Natural killer cell (primary cell): ENCODE measurements around the gene GNPNAT1. TPM values are rescaled to one million over a fixed set of nuclear protein-coding genes. Genes with fewer than 3 reads are reported as not detected.

Experiments
- ATAC-seq, 3 donors: fragments of 150-1000 bp in 2 of 3; fragments of 200-7000 bp in 1 of 3; cut with Tn5 transposase; 1 replicate in 1 of 3; 2 replicates in 2 of 3; pipeline ENCODE4 v1.10.0; 2021; ENCODE audit warnings: mild to moderate bottlenecking in 2 of 3, moderate library complexity in 2 of 3
- DNase-seq, 2 donors: peaks; one replicate each; pipeline versions ENCODE4 v3.0.0 to v3.0.0-alpha.2; 2013 to 2021; ENCODE audit warnings: mixed read lengths in 1 of 2
- H3K27ac ChIP-seq: one replicate; pipeline ENCODE4 v1.5.1; 2013; ENCODE audit warnings: mild to moderate bottlenecking, low read length
- H3K27me3 ChIP-seq: one replicate; pipeline ENCODE4 v1.6.1; 2013; ENCODE audit warnings: low read length; ENCODE audit not compliant: control insufficient read depth, insufficient read depth
- H3K36me3 ChIP-seq: one replicate; pipeline ENCODE4 v1.6.1; 2013; ENCODE audit warnings: low read length; ENCODE audit not compliant: control insufficient read depth, insufficient read depth
- H3K4me1 ChIP-seq: one replicate; pipeline ENCODE4 v1.6.1; 2013; ENCODE audit warnings: low read length; ENCODE audit not compliant: control insufficient read depth, insufficient read depth
- H3K4me3 ChIP-seq: one replicate; pipeline ENCODE4 v1.5.1; 2013; ENCODE audit warnings: low read length
- H3K9me3 ChIP-seq: one replicate; pipeline ENCODE4 v1.6.1; 2013; ENCODE audit warnings: low read length; ENCODE audit not compliant: control insufficient read depth, insufficient read depth
- H3K27ac Mint-ChIP-seq, 2 donors: one replicate each; pipeline ENCODE4 v1.8.0; 2022; ENCODE audit warnings: mild to moderate bottlenecking in 2 of 2, mixed read lengths in 2 of 2, moderate library complexity in 1 of 2
- H3K27me3 Mint-ChIP-seq, 2 donors: one replicate each; pipeline ENCODE4 v1.8.0; 2022; ENCODE audit warnings: low read depth in 2 of 2, mixed read lengths in 2 of 2
- H3K36me3 Mint-ChIP-seq: one replicate; pipeline ENCODE4 v1.8.0; 2022; ENCODE audit warnings: mixed read lengths
- H3K4me1 Mint-ChIP-seq, 2 donors: one replicate each; pipeline ENCODE4 v1.8.0; 2022; ENCODE audit warnings: mixed read lengths in 2 of 2
- H3K4me3 Mint-ChIP-seq: one replicate; pipeline ENCODE4 v1.8.0; 2022; ENCODE audit warnings: mild to moderate bottlenecking, moderate library complexity, mixed read lengths
- H3K9me3 Mint-ChIP-seq, 2 donors: one replicate each; pipeline ENCODE4 v1.8.0; 2022; ENCODE audit warnings: mixed read lengths in 2 of 2
- CTCF ChIP-seq: fragments of 200-600 bp; IDR thresholded peaks from one replicate; pipeline ENCODE4 v1.8.0; 2022; ENCODE audit warnings: antibody characterized with exemption
- WGBS: methylation state at CpG from one replicate; pipeline ENCODE4 v1.1.7; 2013; ENCODE audit warnings: missing lambda C conversion rate; ENCODE audit not compliant: insufficient coverage; 5-methylcytosine and 5-hydroxymethylcytosine counted together
- intact Hi-C: fragments of 100-400 bp; cut with micrococcal nuclease; formaldehyde crosslinking; loops from one replicate; pipeline ENCODE4 v1.14.2; 2022
- total RNA-seq, 4 donors: library from RNA; stranded (reverse); fragments of 120-200 nt in 1 of 4; gene quantifications; one replicate each; pipeline versions ENCODE4 v1.2.3 to v1.2.4, GENCODE V29; 2013 to 2022

GNPNAT1 gene
- total RNA-seq, 3 donors from 2014 or later (not counting 1 experiment from before 2014, with no cell fraction given): 5.6 to 7.5 (median 7.0) TPM

GRCh38 chr14:52733824-52734223, 57.6 kb downstream of the GNPNAT1 start:
- TF ChIP-seq CTCF: no peak
- no peak for ATAC-seq
- H3K27me3 ChIP-seq: no peaks in the 10 kb centered on the region
- H3K36me3 ChIP-seq: peaks cover 9% of the 10 kb centered on the region
- H3K4me3 ChIP-seq: no peak overlapping the region
- H3K4me3 Mint-ChIP-seq: no peak overlapping the region
- peaks cover 12% of the 10 kb centered on the region for H3K4me1 ChIP-seq
- H3K27ac Mint-ChIP-seq: no peak overlapping the region
- intact Hi-C loops: loop anchor here (10.0 kb wide), 1 partner anchor 61 kb away; the partner anchor contains the start of gene GNPNAT1
- H3K36me3 Mint-ChIP-seq: peaks cover 5% of the 10 kb centered on the region
- H3K27ac ChIP-seq: no peak overlapping the region
- no peaks in the 10 kb centered on the region for H3K9me3 Mint-ChIP-seq
- 97% methylated on average over 9 of the region's 9 CpGs for whole genome bisulfite sequencing
- no peak for DNase-seq
- H3K9me3 ChIP-seq: no peaks in the 10 kb centered on the region
- H3K27me3 Mint-ChIP-seq: no peaks in the 10 kb centered on the region
- H3K4me1 Mint-ChIP-seq: peaks cover 58 to 59% of the 10 kb centered on the region in 2 donors

- peak overlapping the region; percentile 83 to 93 for H3K27ac Mint-ChIP-seq
- TF ChIP-seq CTCF: no peak
- H3K36me3 Mint-ChIP-seq: peaks cover 5% of the 10 kb centered on the region
- DNase-seq: no peak
- H3K4me3 ChIP-seq: peak overlapping the region; percentile 98
- H3K27ac ChIP-seq: peak overlapping the region; percentile 67
- H3K27me3 ChIP-seq: no peaks in the 10 kb centered on the region
- WGBS: 5% methylated on average over 11 of the region's 11 CpGs
- ATAC-seq: no peak
- H3K36me3 ChIP-seq: peaks cover 19% of the 10 kb centered on the region
- intact Hi-C loops: loop anchor here (1.0 to 10.0 kb wide), 3 partner anchors 12 to 64 kb away; partner anchors contain the start of genes GNPNAT1 and PSMC6
- H3K4me1 ChIP-seq: peaks cover 12% of the 10 kb centered on the region
- peak overlapping the region; percentile 93 for H3K4me3 Mint-ChIP-seq
- peaks cover 33% of the 10 kb centered on the region in 2 donors for H3K4me1 Mint-ChIP-seq
- no peaks in the 10 kb centered on the region for H3K27me3 Mint-ChIP-seq
- H3K9me3 ChIP-seq: no peaks in the 10 kb centered on the region
- no peaks in the 10 kb centered on the region for H3K9me3 Mint-ChIP-seq
Observed at GRCh38 chr14:52730709-52731111, 60.7 kb downstream of the GNPNAT1 start.

DNA sequence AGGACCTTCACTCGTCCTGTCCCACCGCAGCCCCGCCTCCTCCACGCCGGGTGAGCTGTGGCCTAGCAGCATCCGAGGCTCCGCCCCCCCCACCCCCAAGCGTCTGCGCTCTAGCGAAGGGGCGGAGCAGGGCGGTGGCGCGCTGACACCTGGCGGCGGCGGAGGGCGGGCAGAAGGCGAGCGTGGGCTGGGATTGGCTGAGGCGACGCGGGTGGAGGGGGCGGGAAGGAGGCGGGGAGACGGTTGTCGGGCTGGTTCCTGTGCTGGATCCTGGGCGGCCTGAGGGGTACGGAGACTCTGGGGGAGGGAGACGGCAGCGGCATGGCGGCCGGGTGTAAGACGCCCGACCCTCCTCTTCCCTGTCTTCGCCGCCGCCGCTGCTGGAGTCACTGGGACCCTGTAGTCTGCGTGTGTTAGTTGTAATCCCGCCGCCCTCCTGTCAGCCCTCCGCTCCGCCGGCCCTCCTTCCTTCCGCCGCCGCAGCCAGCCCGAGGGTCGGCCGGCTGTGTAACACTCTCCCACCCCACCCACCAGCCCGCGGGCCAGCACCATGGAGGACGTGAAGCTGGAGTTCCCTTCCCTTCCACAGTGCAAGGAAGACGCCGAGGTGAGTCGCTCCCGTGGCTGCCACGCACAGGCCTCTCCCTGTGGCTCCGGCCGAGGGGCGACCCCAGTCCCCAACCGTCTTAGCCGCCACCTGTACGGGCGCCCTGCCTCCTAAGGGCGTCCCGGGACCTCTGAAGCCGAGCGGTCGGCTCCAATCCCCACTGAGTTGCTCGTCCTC, 61.3 kb downstream of the GNPNAT1 start, which contains the start of gene STYX:
Gene STYX (plus strand): TSS at position 242 of the 784 bp plus-strand sequence. CDS start 309 bp downstream, at position 551.
- Mint-ChIP-seq H3K4me1 (peaks cover 27 to 28% of the 10 kb centered on the region in 2 donors), H3K4me3 (peak within 1 kb of the TSS; percentile 93), H3K27me3 (no peaks in the 10 kb centered on the region), H3K27ac (peak within 1 kb of the TSS; percentile 83 to 93), H3K9me3 (no peaks in the 10 kb centered on the region), H3K36me3 (peaks cover 5% of the 10 kb centered on the region)
- peak within 1 kb of the TSS; percentile 98 for H3K4me3 ChIP-seq
- no peak for TF ChIP-seq CTCF
- intact Hi-C loops: loop anchor here (1.0 to 10.0 kb wide), 3 partner anchors 12 to 65 kb away; partner anchors contain the start of genes GNPNAT1 and PSMC6
- ATAC-seq (peak; percentile 96 to 100 (median 96)), DNase-seq (peak; percentile 96 to 99)
- H3K27ac ChIP-seq: peak within 1 kb of the TSS; percentile 67
- H3K4me1 ChIP-seq: peaks cover 12% of the 10 kb centered on the region
- no peaks in the 10 kb centered on the region for H3K27me3 ChIP-seq
- WGBS: under 1% methylated on average over 72 of the region's 72 CpGs
- H3K9me3 ChIP-seq: no peaks in the 10 kb centered on the region
- peaks cover 22% of the 10 kb centered on the region for H3K36me3 ChIP-seq
